H9 (cell line): ENCODE results near the gene NAP1L5. TPM values are rescaled to one million over a fixed set of nuclear protein-coding genes. Genes with fewer than 3 reads are reported as not detected.

Experiments
- DNase-seq: peaks from one replicate; pipeline ENCODE4 v3.0.0-alpha.2; 2017
- H2AFZ ChIP-seq: one replicate; pipeline ENCODE4 v1.6.1; 2013; ENCODE audit warnings: mild to moderate bottlenecking, low read length, control low read depth, moderate library complexity
- H2AK5ac ChIP-seq: 2 replicates; pipeline ENCODE4 v1.6.1; 2013; ENCODE audit warnings: low read length, control low read depth, mixed read lengths; ENCODE audit not compliant: insufficient read length
- H2BK120ac ChIP-seq: one replicate; pipeline ENCODE4 v1.6.1; 2013; ENCODE audit warnings: low read depth, mild to moderate bottlenecking, low read length, control low read depth, inconsistent platforms; ENCODE audit not compliant: poor library complexity, severe bottlenecking
- H2BK12ac ChIP-seq: 2 replicates; pipeline ENCODE4 v1.6.1; 2013; ENCODE audit warnings: low read length, control low read depth, mixed read lengths, low read depth; ENCODE audit not compliant: insufficient read length
- H2BK15ac ChIP-seq: 2 replicates; pipeline ENCODE4 v1.6.1; 2013; ENCODE audit warnings: low read depth, low read length, control low read depth
- H2BK20ac ChIP-seq: one replicate; pipeline ENCODE4 v1.6.1; 2013; ENCODE audit warnings: low read depth, mild to moderate bottlenecking, low read length, control low read depth, inconsistent platforms; ENCODE audit not compliant: poor library complexity, severe bottlenecking
- H2BK5ac ChIP-seq: 2 replicates; pipeline ENCODE4 v1.6.1; 2013; ENCODE audit warnings: low read length, control low read depth, mixed read lengths; ENCODE audit not compliant: insufficient read length
- H3K14ac ChIP-seq: 2 replicates; pipeline ENCODE4 v1.6.1; 2013; ENCODE audit warnings: low read length, control low read depth; ENCODE audit not compliant: insufficient read depth
- H3K18ac ChIP-seq: 2 replicates; pipeline ENCODE4 v1.6.1; 2013; ENCODE audit warnings: low read depth, mild to moderate bottlenecking, mixed read lengths, low read length, control low read depth; ENCODE audit not compliant: insufficient read length
- H3K23ac ChIP-seq: 2 replicates; pipeline ENCODE4 v1.6.1; 2013; ENCODE audit warnings: low read length, control low read depth, mixed read lengths, low read depth; ENCODE audit not compliant: insufficient read length
- H3K23me2 ChIP-seq: 2 replicates; pipeline ENCODE4 v1.6.1; 2013; ENCODE audit warnings: low read depth, mild to moderate bottlenecking, mixed read lengths, low read length, control low read depth; ENCODE audit not compliant: insufficient read length, poor library complexity, severe bottlenecking
- H3K27ac ChIP-seq: 2 replicates; pipeline ENCODE4 v1.5.1; 2013; ENCODE audit warnings: low read length, control low read depth, mixed read lengths, low read depth; ENCODE audit not compliant: insufficient read length
- H3K27me3 ChIP-seq: 2 replicates; pipeline ENCODE4 v1.6.1; 2013; ENCODE audit warnings: low read length, control low read depth, inconsistent platforms; ENCODE audit not compliant: insufficient read depth
- H3K4ac ChIP-seq: 2 replicates; pipeline ENCODE4 v1.6.1; 2013; ENCODE audit warnings: low read depth, mild to moderate bottlenecking, control low read depth, inconsistent platforms, low read length, moderate library complexity
- H3K4me1 ChIP-seq: 2 replicates; pipeline ENCODE4 v1.6.1; 2013; ENCODE audit warnings: low read length, control low read depth, inconsistent platforms; ENCODE audit not compliant: insufficient read depth
- H3K4me2 ChIP-seq: 2 replicates; pipeline ENCODE4 v1.6.1; 2013; ENCODE audit warnings: low read length, control low read depth, mixed read lengths; ENCODE audit not compliant: insufficient read length, insufficient read depth
- H3K56ac ChIP-seq: 2 replicates; pipeline ENCODE4 v1.6.1; 2013; ENCODE audit warnings: low read depth, mild to moderate bottlenecking, mixed read lengths, low read length, control low read depth; ENCODE audit not compliant: insufficient read length
- H3K79me1 ChIP-seq: 2 replicates; pipeline ENCODE4 v1.6.1; 2013; ENCODE audit warnings: low read depth, mild to moderate bottlenecking, moderate library complexity, low read length, control low read depth, inconsistent platforms; ENCODE audit not compliant: insufficient read depth, poor library complexity, severe bottlenecking
- H3K79me2 ChIP-seq: 2 replicates; pipeline ENCODE4 v1.6.1; 2013; ENCODE audit warnings: low read length, control low read depth, inconsistent platforms; ENCODE audit not compliant: insufficient read depth
- H3K9ac ChIP-seq: 2 replicates; pipeline ENCODE4 v1.6.1; 2013; ENCODE audit warnings: low read length, control low read depth, mixed read lengths; ENCODE audit not compliant: insufficient read length; ENCODE audit errors: extremely low read depth
- H3K9me3 ChIP-seq: one replicate; pipeline ENCODE4 v1.6.1; 2013; ENCODE audit warnings: low read depth, low read length, inconsistent platforms; ENCODE audit not compliant: control insufficient read depth
- H3T11ph ChIP-seq: one replicate; pipeline ENCODE4 v1.6.1; 2013; ENCODE audit warnings: mild to moderate bottlenecking, low read length, control low read depth, inconsistent platforms
- H4K20me1 ChIP-seq: one replicate; pipeline ENCODE4 v1.6.1; 2013; ENCODE audit not compliant: control insufficient read depth, insufficient read length, insufficient read depth
- H4K5ac ChIP-seq: 2 replicates; pipeline ENCODE4 v1.6.1; 2013; ENCODE audit warnings: low read depth, mild to moderate bottlenecking, mixed read lengths, low read length, control low read depth; ENCODE audit not compliant: insufficient read length
- H4K8ac ChIP-seq: replicated peaks from 2 replicates; pipeline ENCODE4 v1.6.1; 2013; ENCODE audit warnings: low read length, control low read depth, mixed read lengths, low read depth; ENCODE audit not compliant: insufficient read length
- H4K91ac ChIP-seq: 2 replicates; pipeline ENCODE4 v1.6.1; 2013; ENCODE audit warnings: low read depth, mild to moderate bottlenecking, moderate library complexity, mixed read lengths, low read length, control low read depth; ENCODE audit not compliant: insufficient read length
- H3K27ac Mint-ChIP-seq, 3 experiments: 2 replicates in 2 of 3; 3 replicates in 1 of 3; pipeline ENCODE4 v1.8.0; 2020 to 2021; ENCODE audit warnings: mixed read lengths in 3 of 3, mild to moderate bottlenecking in 1 of 3, moderate library complexity in 1 of 3
- H3K27me3 Mint-ChIP-seq: 2 replicates; pipeline ENCODE4 v1.8.0; 2021; ENCODE audit warnings: low read depth, mild to moderate bottlenecking, moderate library complexity, mixed read lengths
- H3K36me3 Mint-ChIP-seq, 3 experiments: 2 replicates in 2 of 3; 3 replicates in 1 of 3; pipeline ENCODE4 v1.8.0; 2020 to 2021; ENCODE audit warnings: low read depth in 3 of 3, mixed read lengths in 3 of 3; ENCODE audit not compliant: insufficient read depth in 1 of 3
- H3K4me1 Mint-ChIP-seq, 2 experiments: 2 replicates each; pipeline ENCODE4 v1.8.0; 2020; ENCODE audit warnings: mixed read lengths in 2 of 2
- H3K4me3 Mint-ChIP-seq, 2 experiments: 2 replicates in 1 of 2; 3 replicates in 1 of 2; pipeline ENCODE4 v1.8.0; 2020 to 2021; ENCODE audit warnings: mild to moderate bottlenecking in 2 of 2, mixed read lengths in 2 of 2, moderate library complexity in 1 of 2
- H3K9me3 Mint-ChIP-seq, 2 experiments: 2 replicates in 1 of 2; 3 replicates in 1 of 2; pipeline ENCODE4 v1.8.0; 2020; ENCODE audit warnings: mild to moderate bottlenecking in 2 of 2, mixed read lengths in 2 of 2, moderate library complexity in 1 of 2
- WGBS: extraction: QIAGEN DNeasy Blood & Tissue Kit; methylation state at CpG from one replicate; pipeline ENCODE4 v1.1.7; 2013; ENCODE audit warnings: missing lambda C conversion rate, low lambda C conversion rate, mixed read lengths; ENCODE audit not compliant: insufficient read length; ENCODE audit errors: extremely low coverage; 5-methylcytosine and 5-hydroxymethylcytosine counted together
- total RNA-seq: library from RNA; stranded (reverse); gene quantifications from 2 replicates; pipeline ENCODE4 v1.2.1, GENCODE V29; 2021
- TF ChIP-seq, protein P1 (sequence below): fragments of 200-600 bp; sonication (generic); conservative IDR thresholded peaks from 3 replicates; pipeline ENCODE4 v1.8.0; 2021; ENCODE audit warnings: antibody characterized with exemption, mild to moderate bottlenecking

Gene NAP1L5
- total RNA-seq, 1 experiment from 2014 or later: 2.2 TPM

- Histone ChIP-seq H2BK15ac (no peak overlapping the region), H4K8ac (no peak overlapping the region), H3K79me2 (no peaks in the 10 kb centered on the region), H2BK5ac (no peak overlapping the region), H2BK12ac (no peak overlapping the region), H3K56ac (no peak overlapping the region), H2BK20ac (no peak overlapping the region), H3K4me1 (no peaks in the 10 kb centered on the region), H3K23ac (no peak overlapping the region), H3K27ac (no peak overlapping the region), H3K79me1 (no peaks in the 10 kb centered on the region), H2AFZ (no peak overlapping the region), H3K14ac (no peak overlapping the region), H4K91ac (no peak overlapping the region), H3K4ac (no peak overlapping the region), H4K20me1 (no peaks in the 10 kb centered on the region), H3K27me3 (no peaks in the 10 kb centered on the region), H3K9ac (no peak overlapping the region), H3K23me2 (no peaks in the 10 kb centered on the region), H2AK5ac (no peak overlapping the region), H3K18ac (no peak overlapping the region), H2BK120ac (no peak overlapping the region), H3K9me3 (no peaks in the 10 kb centered on the region), H3T11ph (no peak overlapping the region), H3K4me2 (no peak overlapping the region), H4K5ac (no peak overlapping the region)
- H3K4me1 Mint-ChIP-seq: peaks cover 6 to 14% of the 10 kb centered on the region in 2 experiments
- no peaks in the 10 kb centered on the region for H3K27me3 Mint-ChIP-seq
- WGBS: no CpG with 5 or more reads among the region's 2 CpGs
- no peak for DNase-seq
- H3K4me3 Mint-ChIP-seq: no peak overlapping the region
- H3K9me3 Mint-ChIP-seq: no peaks in the 10 kb centered on the region
- TF ChIP-seq, protein P1, sequence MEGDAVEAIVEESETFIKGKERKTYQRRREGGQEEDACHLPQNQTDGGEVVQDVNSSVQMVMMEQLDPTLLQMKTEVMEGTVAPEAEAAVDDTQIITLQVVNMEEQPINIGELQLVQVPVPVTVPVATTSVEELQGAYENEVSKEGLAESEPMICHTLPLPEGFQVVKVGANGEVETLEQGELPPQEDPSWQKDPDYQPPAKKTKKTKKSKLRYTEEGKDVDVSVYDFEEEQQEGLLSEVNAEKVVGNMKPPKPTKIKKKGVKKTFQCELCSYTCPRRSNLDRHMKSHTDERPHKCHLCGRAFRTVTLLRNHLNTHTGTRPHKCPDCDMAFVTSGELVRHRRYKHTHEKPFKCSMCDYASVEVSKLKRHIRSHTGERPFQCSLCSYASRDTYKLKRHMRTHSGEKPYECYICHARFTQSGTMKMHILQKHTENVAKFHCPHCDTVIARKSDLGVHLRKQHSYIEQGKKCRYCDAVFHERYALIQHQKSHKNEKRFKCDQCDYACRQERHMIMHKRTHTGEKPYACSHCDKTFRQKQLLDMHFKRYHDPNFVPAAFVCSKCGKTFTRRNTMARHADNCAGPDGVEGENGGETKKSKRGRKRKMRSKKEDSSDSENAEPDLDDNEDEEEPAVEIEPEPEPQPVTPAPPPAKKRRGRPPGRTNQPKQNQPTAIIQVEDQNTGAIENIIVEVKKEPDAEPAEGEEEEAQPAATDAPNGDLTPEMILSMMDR: no peak
- H3K27ac Mint-ChIP-seq: no peak overlapping the region
- H3K36me3 Mint-ChIP-seq: no peaks in the 10 kb centered on the region
Measured at GRCh38 chr4:88661739-88662138, 35.9 kb downstream of the NAP1L5 start.
